ENCODE data around the gene G3BP2.

The G3BP2 gene

GRCh38 chr4:75605928-75606327 lies 67.3 kb downstream of the G3BP2 start:
- TF ChIP-seq EZH2 (IDR thresholded peaks at IDR 0.05; ENCODE audit: borderline replicate concordance, low read length) (no peak), CTCF (IDR thresholded peaks at IDR 0.05; ENCODE audit: low read length) (no peak)
- no peak overlapping the region for H3K9ac ChIP-seq (ENCODE audit: low read length)
- no peaks in the 10 kb centered on the region for H3K9me3 ChIP-seq (ENCODE audit: low read length)

GRCh38 chr4:75599647-75600046 lies 73.6 kb downstream of the G3BP2 start:
- Histone ChIP-seq H3K4me3 (ENCODE audit: low read depth, low read length, poor library complexity, severe bottlenecking) (no peak overlapping the region), H3K27me3 (ENCODE audit: insufficient read depth, low read length) (no peaks in the 10 kb centered on the region), H3K9me3 (ENCODE audit: low read length) (no peaks in the 10 kb centered on the region), H3K4me1 (ENCODE audit: insufficient read depth, low read length, severe bottlenecking) (no peaks in the 10 kb centered on the region), H3K36me3 (ENCODE audit: insufficient read depth, low read length) (no peaks in the 10 kb centered on the region), H3K9me2 (ENCODE audit: low read depth, low read length) (no peaks in the 10 kb centered on the region), H3K4me2 (ENCODE audit: low read length) (no peak overlapping the region), H4K20me1 (ENCODE audit: insufficient read depth, low read length) (no peaks in the 10 kb centered on the region), H3K27ac (ENCODE audit: low read depth, low read length, poor library complexity, severe bottlenecking) (no peak overlapping the region), H2AFZ (ENCODE audit: low read length) (no peak overlapping the region), H3K9ac (ENCODE audit: low read length) (no peak overlapping the region), H3K79me2 (ENCODE audit: insufficient read depth, low read length) (no peaks in the 10 kb centered on the region), H3F3A (ENCODE audit: insufficient read depth, low read length) (no peaks in the 10 kb centered on the region)
- TF ChIP-seq EZH2 (IDR thresholded peaks at IDR 0.05; ENCODE audit: borderline replicate concordance, low read length) = no peak
- no peak for TF ChIP-seq CTCF (IDR thresholded peaks at IDR 0.05; ENCODE audit: low read length)

More at GRCh38 chr4:75605928-75606327, 67.3 kb downstream of the G3BP2 start:
- Histone ChIP-seq H3K4me2 (ENCODE audit: low read length) (no peak overlapping the region), H3K79me2 (ENCODE audit: insufficient read depth, low read length) (no peaks in the 10 kb centered on the region), H3K4me3 (ENCODE audit: low read depth, low read length, poor library complexity, severe bottlenecking) (no peak overlapping the region), H3K27ac (ENCODE audit: low read depth, low read length, poor library complexity, severe bottlenecking) (no peak overlapping the region), H4K20me1 (ENCODE audit: insufficient read depth, low read length) (no peaks in the 10 kb centered on the region), H3K4me1 (ENCODE audit: insufficient read depth, low read length, severe bottlenecking) (no peaks in the 10 kb centered on the region), H2AFZ (ENCODE audit: low read length) (no peak overlapping the region), H3K27me3 (ENCODE audit: insufficient read depth, low read length) (no peaks in the 10 kb centered on the region), H3F3A (ENCODE audit: insufficient read depth, low read length) (no peaks in the 10 kb centered on the region), H3K9me2 (ENCODE audit: low read depth, low read length) (no peaks in the 10 kb centered on the region), H3K36me3 (ENCODE audit: insufficient read depth, low read length) (no peaks in the 10 kb centered on the region)

- no peak overlapping the region for H3K9ac ChIP-seq (ENCODE audit: low read length)
These were observed 74.8 kb downstream of the G3BP2 start for GRCh38 chr4:75598390-75598789.

More at GRCh38 chr4:75598390-75598789, 74.8 kb downstream of the G3BP2 start:
- Histone ChIP-seq H3F3A (ENCODE audit: insufficient read depth, low read length) (no peaks in the 10 kb centered on the region), H3K27me3 (ENCODE audit: insufficient read depth, low read length) (no peaks in the 10 kb centered on the region), H3K4me2 (ENCODE audit: low read length) (no peak overlapping the region), H4K20me1 (ENCODE audit: insufficient read depth, low read length) (no peaks in the 10 kb centered on the region), H3K9me3 (ENCODE audit: low read length) (no peaks in the 10 kb centered on the region), H3K4me1 (ENCODE audit: insufficient read depth, low read length, severe bottlenecking) (no peaks in the 10 kb centered on the region), H3K9me2 (ENCODE audit: low read depth, low read length) (no peaks in the 10 kb centered on the region), H3K79me2 (ENCODE audit: insufficient read depth, low read length) (no peaks in the 10 kb centered on the region), H3K36me3 (ENCODE audit: insufficient read depth, low read length) (no peaks in the 10 kb centered on the region), H3K4me3 (ENCODE audit: low read depth, low read length, poor library complexity, severe bottlenecking) (no peak overlapping the region), H2AFZ (ENCODE audit: low read length) (no peak overlapping the region), H3K27ac (ENCODE audit: low read depth, low read length, poor library complexity, severe bottlenecking) (no peak overlapping the region)
- no peak for TF ChIP-seq CTCF (IDR thresholded peaks at IDR 0.05; ENCODE audit: low read length)
- no peak for TF ChIP-seq EZH2 (IDR thresholded peaks at IDR 0.05; ENCODE audit: borderline replicate concordance, low read length)
